GM19239 (cell line): ENCODE results near the gene ARHGAP44.

Experiments used
- DNase-seq: peaks from one replicate; pipeline ENCODE4 v3.0.0; 2011; ENCODE audit warnings: low spot score; ENCODE audit not compliant: insufficient read length
- FAIRE-seq: peaks from 2 replicates; lab custom pipeline; 2011; peaks lifted over from hg19 to GRCh38; lab: Jason Lieb, UNC

The ARHGAP44 gene, protein sequence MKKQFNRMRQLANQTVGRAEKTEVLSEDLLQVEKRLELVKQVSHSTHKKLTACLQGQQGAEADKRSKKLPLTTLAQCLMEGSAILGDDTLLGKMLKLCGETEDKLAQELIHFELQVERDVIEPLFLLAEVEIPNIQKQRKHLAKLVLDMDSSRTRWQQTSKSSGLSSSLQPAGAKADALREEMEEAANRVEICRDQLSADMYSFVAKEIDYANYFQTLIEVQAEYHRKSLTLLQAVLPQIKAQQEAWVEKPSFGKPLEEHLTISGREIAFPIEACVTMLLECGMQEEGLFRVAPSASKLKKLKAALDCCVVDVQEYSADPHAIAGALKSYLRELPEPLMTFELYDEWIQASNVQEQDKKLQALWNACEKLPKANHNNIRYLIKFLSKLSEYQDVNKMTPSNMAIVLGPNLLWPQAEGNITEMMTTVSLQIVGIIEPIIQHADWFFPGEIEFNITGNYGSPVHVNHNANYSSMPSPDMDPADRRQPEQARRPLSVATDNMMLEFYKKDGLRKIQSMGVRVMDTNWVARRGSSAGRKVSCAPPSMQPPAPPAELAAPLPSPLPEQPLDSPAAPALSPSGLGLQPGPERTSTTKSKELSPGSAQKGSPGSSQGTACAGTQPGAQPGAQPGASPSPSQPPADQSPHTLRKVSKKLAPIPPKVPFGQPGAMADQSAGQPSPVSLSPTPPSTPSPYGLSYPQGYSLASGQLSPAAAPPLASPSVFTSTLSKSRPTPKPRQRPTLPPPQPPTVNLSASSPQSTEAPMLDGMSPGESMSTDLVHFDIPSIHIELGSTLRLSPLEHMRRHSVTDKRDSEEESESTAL

DNA sequence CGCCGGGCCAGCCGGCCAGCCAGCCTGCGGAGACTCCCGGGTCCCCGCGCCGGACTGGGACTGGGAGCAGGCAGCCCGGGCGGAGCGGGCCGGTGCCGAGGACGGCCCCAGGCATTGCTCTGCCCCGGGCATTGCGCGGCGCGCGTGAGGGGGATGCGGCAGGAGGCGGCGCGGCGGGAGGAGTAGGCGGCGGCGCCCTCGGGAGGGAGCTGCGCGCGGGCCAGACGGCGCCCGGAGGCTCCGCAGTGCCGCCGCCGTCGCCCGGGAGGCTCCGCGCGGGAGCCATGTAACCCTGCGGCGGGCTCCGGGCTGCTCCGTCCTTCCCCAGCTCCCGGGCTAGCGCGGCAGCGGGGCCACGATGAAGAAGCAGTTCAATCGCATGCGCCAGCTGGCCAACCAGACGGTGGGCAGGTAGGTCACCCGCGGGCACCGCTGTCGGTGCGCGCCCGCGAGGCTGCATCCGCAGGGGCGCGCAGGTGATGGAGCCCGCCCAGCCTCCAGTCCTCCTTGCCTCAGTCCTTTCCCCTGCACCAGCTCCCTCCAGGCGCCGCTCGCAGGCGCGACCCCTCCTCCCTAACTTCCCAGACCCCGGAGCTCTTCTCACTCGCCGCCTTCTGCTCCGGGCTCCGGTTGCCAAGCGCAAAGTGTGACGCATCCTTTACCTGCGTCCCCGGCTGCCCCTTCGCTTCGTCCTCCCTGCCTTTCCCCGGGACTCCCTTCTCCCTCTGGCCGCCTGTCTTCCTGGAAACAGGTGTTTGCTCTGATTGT is at the start of gene ARHGAP44:
TSS of gene ARHGAP44 (plus strand) at position 18 of the 768 bp plus-strand sequence. CDS start at position 359, 341 bp downstream.
- peak; percentile 53 for DNase-seq
- FAIRE-seq, result no peak

DNA sequence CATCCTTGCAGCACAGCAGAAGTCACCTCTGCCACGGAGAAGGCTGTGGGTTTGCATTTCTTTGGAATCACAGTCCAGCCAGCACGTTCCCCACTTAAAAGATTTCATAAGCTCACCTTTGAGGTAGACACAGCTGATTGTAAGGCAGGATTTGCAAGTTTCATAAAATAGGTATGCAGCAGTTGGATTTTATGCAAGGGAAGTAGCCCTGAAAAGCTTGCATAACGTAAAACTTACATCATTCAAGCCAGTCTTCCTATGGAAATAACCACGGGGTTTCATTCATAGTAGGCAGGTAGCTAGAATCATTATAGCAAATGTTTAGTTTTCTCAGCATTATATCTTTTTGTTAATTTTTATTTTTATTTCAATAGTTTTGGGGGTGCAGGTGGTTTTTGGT is 49.8 kb upstream of the ARHGAP44 start:
- DNase-seq, result no peak
- FAIRE-seq, result no peak

DNA sequence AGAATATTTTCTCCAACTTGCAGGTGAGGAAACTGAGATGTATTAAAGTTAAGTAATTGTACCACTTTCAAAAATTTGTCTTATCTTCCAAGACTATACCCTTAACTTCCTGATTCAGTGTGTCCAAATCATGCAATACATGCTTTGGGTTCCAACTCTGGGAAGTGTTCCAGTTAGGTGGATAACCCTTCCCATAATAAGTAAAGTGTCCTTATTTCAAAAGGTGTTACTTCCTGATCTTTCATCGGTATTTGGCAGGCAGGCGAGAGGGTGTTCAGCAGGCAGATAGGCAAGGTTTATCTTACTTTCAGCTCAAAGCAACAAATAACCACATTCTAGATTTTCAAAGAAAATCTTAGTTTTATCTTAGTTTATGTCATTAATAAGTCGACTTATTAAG is 46.3 kb upstream of the ARHGAP44 start:
- DNase-seq, result no peak

DNA sequence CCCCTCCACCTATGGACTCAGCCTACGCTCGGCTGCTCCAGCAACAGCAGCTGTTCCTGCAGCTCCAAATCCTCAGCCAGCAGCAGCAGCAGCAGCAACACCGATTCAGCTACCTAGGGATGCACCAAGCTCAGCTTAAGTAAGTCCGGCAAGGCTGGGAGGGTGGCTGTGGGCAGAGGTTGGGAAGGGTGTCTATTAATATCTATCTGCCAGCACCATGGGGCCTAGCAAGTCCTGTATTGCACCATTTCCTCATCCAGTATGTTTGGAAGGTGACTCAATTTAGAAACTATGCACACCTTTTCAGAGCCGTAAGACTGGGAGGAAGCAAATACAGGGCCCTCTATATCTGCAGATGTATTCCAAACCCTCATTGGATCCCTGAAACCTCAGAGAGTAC is 45.0 kb upstream of the ARHGAP44 start:
- FAIRE-seq (no peak), DNase-seq (no peak)

More for the DNA sequence above, 46.3 kb upstream of the ARHGAP44 start:
- no peak for FAIRE-seq

DNA sequence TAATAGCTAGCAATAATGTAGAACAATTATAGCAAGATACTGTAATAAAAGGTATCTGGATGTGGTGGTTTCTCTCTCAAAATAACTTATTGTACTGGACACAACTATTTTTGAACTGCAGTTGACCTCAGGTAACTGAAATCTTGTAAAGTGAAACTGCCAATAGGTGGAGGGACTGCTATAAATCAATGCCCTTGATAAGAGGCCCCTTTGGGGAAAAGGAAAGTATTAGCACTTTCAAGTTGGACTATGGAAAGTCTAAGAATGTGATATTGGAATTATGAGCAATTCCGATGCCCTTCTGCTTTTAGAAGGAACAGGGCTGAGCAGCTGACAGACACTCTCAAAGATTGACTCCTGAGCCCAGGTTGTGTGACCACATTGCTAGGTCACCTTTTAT is 44.5 kb upstream of the ARHGAP44 start:
- DNase-seq, result no peak
- FAIRE-seq, result no peak

DNA sequence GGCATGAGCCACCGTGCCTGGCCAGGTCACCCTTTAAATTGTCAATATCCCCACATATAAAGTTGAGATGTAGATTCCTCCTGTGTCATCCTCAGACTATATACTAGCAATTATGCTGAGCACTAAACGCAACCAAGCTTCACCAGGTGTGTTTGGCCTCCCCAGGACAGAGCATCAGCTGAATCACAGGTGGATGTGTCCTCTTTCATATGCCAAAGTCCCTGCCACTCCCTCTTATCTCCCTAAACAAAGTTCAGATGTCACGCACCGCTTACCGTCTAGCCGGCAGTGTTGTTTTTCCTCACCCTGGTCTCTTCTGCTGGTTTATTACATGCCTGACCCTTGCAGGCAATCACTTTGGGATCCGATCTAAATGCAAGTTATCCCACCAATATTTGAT is 43.8 kb upstream of the ARHGAP44 start:
- DNase-seq (no peak), FAIRE-seq (no peak)

- DNase-seq (no peak), FAIRE-seq (no peak)
Observed at GRCh38 chr17:12756786-12757185, 32.5 kb upstream of the ARHGAP44 start.

DNA sequence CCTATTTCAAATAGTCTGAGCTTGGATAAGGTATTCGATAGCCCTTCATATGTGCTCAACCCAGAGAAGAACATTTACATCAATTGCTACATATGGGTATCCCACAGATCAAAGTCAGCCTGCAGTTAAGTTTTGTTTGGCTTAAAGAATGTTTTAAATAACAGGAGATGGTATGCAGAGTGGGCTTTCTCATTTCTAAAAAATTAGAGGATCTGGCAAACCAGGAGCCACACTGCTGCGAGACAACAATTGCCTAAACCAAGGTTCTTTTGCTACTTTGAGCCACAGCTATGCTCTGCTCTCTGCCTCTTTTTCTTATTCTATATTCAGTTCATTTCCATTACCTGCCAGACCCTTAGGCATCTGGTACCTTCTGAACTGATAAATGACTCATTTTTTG is 30.2 kb upstream of the ARHGAP44 start:
- no peak for FAIRE-seq

DNA sequence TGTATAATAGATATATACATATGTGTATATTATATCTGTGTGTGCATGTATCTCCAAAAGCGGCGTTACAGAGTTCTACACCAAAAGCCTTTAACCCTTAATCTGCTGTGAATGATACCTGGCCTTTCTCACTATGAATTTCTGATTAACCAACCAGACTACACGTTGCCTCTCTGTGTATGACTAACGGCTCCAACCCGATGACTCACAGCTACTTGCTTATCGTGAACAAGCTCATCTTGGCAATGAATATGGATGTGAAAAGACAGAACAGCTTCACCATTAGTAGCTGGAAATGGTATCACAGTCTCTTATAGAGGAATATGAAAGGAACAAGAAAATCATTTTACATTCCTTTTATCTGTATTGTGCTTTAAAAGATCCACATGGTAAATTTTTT is 23.8 kb upstream of the ARHGAP44 start:
- FAIRE-seq (no peak), DNase-seq (no peak)

More for the DNA sequence above, 30.2 kb upstream of the ARHGAP44 start:
- DNase-seq, result no peak

GRCh38 chr17:12768255-12768654 is 21.0 kb upstream of the ARHGAP44 start:
- FAIRE-seq, result no peak
- DNase-seq, result no peak

DNA sequence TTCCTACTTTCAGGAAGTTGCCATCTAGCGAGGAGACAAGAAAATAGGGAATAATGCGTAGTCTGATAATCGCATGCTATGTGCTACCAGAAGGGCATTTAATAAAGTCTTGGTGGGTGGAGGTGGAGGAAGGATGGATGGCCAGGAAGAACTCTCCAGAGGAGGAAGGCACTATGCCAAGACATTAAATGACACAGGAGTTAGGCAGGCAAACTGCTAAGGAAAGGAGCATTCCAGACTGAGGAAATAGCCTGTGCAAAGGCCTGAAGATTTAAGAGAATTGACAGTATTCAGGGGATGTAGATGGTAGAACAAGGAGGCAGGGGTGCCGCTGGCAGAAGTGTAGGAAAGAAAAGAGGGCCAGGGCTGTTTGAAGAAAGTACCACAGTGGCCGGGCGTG is 19.3 kb upstream of the ARHGAP44 start:
- FAIRE-seq, result no peak
- DNase-seq, result no peak

DNA sequence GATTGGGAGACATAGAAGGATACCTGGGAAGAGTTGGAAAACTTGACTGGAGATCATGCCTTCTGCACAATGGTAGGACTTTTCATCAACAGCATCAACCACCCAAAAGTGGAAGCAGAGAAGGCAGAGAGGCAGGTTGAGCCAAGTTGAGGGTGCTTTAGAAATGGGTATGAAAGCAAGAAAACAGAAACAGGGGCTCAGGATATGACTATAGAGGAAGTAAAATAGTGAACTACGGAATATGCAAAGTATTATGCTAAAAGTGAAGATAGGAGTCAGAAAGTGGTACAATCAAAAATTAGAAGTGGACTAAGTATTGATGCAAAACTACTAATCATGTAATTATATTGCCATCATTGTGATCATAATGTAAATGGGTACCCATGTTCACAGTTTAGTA is 16.1 kb upstream of the ARHGAP44 start:
- no peak for DNase-seq
- no peak for FAIRE-seq

- DNase-seq (no peak), FAIRE-seq (no peak)
Observed at GRCh38 chr17:12789075-12789480, 220 bp upstream of the ARHGAP44 start.

GRCh38 chr17:12790249-12791106 is 1.2 kb downstream of the ARHGAP44 start:
- no peak for FAIRE-seq
- no peak for DNase-seq

- DNase-seq, result no peak
- FAIRE-seq, result no peak
Observed at GRCh38 chr17:12794919-12795532, 5.7 kb downstream of the ARHGAP44 start.

DNA sequence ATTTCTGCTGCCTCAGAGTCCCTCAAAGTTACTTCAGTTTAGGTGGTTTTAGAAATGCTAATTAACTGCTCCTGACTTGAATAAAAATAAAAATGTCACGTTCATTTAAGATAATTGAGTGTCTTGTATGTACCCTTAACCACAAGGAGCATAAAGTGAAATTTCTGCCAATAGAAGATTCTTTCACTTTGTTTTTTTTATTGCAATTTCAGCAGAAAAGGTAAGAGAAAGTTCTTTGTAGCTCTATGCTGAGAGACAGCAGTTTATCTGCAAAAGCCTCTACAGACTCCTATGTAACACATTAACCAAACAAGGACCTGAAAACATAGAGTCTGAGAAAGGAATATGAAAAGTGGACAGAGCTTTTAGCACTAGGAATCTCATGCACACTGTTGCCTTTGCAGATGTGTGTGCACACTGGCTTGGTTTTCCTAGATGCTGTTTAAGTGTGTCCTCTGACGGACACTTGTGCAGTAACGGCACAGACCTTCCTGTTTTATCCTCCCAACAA is 11.6 kb downstream of the ARHGAP44 start:
- no peak for FAIRE-seq
- DNase-seq, result no peak

- FAIRE-seq (no peak), DNase-seq (no peak)
Observed at GRCh38 chr17:12806630-12807029, 17.3 kb downstream of the ARHGAP44 start.

- DNase-seq (no peak), FAIRE-seq (no peak)
Observed at GRCh38 chr17:12808723-12809122, 19.4 kb downstream of the ARHGAP44 start.

DNA sequence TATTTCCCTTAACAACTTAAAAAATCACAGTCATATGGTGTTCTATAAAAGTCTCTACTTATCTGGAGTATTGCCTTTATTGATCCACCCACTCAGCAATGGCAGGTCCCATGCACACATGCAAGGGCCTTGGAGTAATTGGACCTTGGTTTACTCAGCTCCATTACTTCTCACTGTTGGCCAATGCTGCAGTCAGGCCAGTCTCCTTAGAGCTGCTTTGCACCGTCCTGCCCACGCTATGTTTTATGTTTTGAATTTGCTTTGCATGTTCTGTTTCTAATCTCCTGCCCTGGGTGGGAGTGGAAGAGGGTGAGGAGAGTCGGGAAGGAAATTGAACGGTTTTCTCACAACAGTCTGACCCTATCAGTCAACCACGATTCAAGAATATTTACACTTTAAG is 23.6 kb downstream of the ARHGAP44 start:
- no peak for FAIRE-seq
- DNase-seq, result no peak
